Amniotic epithelial cell (primary cell): ENCODE data around the gene HMCN2.
"Not testable (repeated sequence)": the region's sequence is repeated elsewhere in the genome, so short reads cannot be mapped to it uniquely, and the experiment has no call there.

Experiments
- DNase-seq: peaks from one replicate; pipeline ENCODE4 v3.0.0-alpha.2; 2010; ENCODE audit warnings: low read depth

HMCN2 gene

GRCh38 chr9:130331061-130331460, 65.5 kb downstream of the HMCN2 start:
- DNase-seq: no peak

GRCh38 chr9:130331573-130331972, 66.0 kb downstream of the HMCN2 start:
- DNase-seq: peak; percentile 35

GRCh38 chr9:130332384-130332926, 66.9 kb downstream of the HMCN2 start:
- DNase-seq: no peak

DNA sequence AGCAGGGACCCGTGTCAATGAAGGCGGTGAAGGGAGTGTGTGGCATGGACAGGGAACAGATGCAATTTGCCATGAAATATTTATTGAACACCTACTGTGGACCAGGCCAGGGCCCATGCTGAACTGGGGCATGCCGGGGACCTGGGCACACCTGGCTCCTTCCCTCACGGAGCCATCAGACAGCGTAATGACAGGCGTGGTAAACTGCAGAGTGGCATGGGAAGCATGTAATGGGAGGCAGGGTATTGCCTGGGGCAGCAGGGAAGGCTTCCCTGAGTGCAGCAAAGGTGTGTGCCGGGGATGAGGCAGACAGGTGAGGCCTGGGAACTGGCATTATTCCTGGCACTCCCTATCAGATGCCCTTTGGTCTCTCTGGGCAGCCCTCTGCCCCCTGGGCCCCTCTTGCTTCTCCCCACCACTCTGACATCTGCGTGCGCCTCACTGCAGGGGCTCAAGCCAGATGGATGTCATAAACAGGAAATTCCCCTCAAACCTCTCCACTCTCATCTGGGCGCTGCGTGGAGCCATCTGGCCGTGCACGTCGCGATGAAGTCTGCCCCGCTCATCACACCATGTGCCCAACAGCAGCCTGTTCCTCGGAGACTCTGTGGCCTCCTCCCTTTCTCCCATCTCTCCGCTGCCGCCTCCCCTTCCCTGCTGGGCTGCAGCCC, 67.6 kb downstream of the HMCN2 start:
- DNase-seq: no peak

DNA sequence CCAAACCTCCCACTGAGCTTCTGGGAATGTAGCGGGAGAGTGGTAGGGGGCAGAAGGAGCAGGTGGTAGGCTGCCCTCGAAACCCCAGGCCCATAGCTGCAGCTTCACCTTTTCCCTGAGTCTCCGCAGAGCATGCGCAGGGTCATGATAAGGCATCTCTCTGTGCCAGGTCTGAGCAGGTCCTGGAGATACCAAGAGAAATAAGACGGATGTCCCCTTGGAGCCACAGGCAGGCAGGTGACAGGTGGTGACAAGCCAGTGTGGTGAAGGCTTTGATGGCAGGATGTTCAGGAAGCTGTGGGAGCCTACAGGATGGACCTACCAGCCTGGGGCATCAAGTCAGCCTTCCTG, 68.1 kb downstream of the HMCN2 start:
- no peak for DNase-seq

DNA sequence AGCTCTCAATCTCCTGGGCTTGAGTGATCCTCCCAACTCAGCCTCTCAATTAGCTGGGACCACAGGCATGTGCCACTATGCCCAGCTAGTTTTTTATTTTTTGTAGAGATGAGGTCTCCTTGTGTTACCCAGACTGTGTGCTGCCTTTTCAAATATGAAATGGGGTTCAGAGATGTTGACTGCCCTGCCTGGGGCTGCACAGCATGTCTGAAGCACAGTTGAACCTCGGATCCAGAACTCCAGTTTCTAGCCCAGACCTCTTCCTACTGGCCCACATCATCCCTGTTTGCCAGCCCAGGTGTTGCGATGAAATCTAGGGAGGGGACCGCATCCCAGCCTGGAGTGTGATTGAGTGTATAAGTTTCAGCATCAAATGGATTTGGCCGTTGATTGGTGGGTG, 69.4 kb downstream of the HMCN2 start:
- no peak for DNase-seq

- DNase-seq: peak; percentile 10
Measured at GRCh38 chr9:130336027-130336610, 70.6 kb downstream of the HMCN2 start.

- DNase-seq: no peak
Measured at GRCh38 chr9:130336885-130337284, 71.3 kb downstream of the HMCN2 start.

DNA sequence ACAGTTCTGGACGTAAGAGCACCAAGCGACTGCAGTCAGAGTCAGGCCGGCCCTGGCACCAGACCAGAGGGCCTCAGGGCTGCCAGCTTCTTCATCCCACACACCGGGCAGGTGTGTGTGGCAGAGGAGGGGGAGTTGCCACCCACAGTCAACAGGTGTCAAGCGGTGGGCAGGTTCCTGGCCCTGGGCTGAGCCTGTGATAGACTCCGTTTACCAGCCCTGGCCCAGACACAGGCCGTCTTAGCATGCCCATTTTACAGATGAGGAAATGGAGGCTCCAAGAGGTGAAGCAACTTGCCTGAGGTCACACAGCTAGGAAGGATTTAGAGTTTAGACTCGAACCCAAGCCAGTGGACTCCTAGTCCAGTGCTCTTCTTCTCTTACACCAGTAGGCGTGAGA, 71.8 kb downstream of the HMCN2 start:
- DNase-seq: no peak

- DNase-seq: no peak
Measured at GRCh38 chr9:130337784-130338380, 72.3 kb downstream of the HMCN2 start.

DNA sequence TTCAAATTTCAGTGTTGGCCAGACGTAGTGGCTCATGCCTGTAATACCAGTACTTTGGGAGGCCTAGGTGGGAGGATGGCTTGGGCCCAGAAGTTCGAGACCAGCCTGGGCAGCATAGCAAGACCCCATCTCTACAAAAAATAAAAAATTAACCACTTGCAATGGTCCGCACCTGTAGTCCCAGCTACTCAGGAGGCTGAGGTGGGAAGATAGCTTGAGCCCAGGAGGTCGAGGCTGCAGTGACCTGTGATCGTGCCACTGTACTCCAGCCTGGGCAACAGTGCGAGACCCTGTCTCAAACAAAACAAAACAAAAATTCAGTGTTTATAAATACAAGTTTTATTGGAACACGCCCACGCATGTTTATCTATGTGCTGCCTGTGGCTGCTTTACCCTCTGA, 73.3 kb downstream of the HMCN2 start:
- not testable (repeated sequence) for DNase-seq

DNA sequence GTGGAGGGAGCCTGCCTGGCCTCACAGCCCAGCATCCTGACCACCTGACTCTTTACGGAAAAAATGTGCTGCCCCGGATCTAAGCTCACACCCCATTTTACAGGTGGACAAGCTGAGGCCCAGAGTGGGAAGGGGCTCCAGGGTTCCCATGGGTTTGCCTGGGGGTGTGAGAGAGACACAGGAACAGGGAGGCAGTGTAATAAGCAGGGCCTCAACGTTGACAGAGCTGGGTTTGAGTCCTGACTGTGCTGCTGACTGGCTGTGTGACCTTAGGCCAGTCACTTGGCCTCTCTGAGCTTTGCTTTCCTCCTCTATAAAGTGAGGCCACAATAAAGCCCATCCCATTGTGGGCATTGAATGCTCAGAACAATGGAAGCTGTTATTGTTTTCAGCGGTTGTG, 73.7 kb downstream of the HMCN2 start:
- DNase-seq: no peak

DNA sequence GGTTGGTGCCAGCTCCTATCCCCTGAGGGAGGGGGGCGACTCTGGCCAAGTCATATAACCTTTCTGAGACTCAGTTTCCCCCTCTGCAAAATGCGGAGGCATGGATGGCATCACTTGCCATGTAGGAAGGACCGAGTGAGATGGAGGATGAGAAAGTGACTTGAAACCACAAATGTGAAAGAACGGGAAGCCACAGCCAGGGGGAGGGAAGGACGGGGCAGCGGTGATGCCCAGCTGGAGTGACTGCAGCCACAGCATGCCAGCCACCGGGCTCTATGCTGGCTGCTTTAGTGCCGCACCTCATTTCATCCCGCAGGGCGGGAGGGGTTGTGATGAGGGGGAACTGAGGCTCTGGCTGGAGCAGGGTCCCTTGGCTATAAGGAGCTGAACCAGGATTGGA, 74.5 kb downstream of the HMCN2 start:
- DNase-seq: no peak

DNA sequence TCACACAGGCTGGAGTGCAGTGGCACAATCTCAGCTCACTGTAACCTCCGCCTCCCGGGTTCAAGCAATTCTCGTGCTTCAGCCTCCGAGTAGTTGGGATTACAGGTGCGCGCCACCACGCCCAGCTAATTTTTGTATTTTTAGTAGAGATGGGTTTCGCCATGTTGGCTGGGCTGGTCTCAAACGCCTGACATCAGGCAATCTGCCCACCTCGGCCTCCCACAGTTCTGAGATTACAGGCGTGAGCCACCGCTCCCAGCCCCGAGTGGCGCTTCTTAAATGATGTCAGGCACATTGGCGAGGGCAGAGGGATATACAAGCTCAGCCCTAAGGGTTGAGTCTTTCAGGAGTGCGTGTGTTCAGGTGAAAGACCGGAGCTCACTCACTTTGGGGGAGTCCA, 75.0 kb downstream of the HMCN2 start:
- not testable (repeated sequence) for DNase-seq

DNA sequence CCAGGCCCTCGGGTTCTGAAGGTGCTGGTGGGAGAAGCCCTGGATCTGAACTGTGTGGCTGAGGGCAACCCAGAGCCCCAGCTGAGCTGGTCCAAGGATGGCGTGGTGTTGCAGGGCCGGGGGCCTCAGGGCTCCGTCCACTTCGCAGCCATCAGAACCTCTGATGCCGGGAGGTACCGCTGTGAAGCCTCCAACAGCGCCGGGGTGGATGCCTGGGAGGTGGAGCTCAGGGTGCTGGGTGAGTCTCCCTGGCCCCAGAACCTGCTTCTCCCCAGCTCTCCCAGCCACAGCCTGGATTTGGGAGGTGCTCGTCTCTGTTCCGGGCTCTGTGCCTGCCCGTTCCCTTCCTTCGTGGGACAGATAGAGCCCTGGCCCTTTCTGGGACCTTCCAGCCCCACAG, 75.6 kb downstream of the HMCN2 start:
- DNase-seq: no peak

DNA sequence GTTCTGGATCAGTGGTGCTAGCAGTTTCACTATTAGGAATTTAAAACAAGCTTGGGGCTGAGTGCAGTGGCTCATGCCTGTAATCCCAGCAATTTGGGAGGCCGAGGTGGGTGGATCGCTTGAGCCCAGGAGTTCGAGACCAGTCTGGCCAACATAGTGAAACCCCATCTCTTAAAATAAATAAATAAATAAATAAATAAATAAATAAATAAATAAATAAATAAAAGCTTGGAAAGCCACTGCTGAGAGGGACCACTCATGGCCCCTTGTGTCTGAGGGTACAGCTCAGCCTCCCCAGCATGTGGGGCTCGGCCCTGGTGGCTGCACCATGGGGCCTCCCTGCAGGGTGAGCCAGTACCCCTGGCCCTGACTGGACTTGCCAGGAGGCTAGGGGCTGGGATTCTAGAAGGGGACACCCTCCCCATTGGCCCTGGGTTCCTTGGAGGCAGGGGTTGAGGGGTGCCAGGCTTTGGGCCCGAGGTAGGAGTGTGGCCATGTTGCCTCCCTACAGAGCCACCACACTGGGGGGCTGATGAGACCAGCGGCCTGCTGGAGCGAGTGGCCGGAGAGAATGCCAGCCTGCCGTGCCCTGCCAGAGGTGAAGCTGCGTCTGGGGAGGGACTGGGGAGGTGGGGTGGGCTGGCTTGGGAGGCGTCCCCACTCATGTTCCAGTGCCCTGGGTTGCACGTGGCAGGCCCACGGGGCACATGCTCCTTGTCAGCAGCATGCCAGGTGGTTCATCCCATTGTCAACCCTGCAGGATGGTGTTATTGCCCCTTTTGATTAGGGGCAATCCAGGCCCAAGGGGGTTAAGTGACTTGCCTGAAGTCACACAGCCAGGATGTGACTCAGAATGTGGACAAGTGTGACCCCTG, 76.5 kb downstream of the HMCN2 start:
- DNase-seq: no peak

GRCh38 chr9:130342714-130343085, 77.1 kb downstream of the HMCN2 start:
- DNase-seq: no peak

GRCh38 chr9:130343445-130343918, 77.9 kb downstream of the HMCN2 start:
- DNase-seq: no peak

DNA sequence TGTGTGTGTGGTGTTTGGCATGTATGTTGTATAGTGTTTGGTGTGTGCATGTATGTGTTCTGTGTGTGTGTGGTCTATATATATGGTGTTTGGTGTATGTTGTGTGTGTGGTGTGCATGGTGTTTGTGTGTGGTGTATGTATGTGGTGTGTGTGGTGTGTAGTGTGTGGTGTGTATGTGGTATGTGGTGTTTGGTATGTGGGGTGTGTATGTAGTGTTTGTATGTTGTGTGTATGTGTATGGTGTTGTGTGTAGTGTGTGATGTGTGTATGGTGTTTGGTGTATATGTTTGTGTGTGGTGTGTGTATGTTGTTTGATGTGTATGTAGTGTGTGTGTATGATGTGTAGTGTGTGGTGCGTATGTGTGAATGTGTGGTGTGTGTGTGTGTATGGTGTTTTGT, 78.8 kb downstream of the HMCN2 start:
- no peak for DNase-seq

DNA sequence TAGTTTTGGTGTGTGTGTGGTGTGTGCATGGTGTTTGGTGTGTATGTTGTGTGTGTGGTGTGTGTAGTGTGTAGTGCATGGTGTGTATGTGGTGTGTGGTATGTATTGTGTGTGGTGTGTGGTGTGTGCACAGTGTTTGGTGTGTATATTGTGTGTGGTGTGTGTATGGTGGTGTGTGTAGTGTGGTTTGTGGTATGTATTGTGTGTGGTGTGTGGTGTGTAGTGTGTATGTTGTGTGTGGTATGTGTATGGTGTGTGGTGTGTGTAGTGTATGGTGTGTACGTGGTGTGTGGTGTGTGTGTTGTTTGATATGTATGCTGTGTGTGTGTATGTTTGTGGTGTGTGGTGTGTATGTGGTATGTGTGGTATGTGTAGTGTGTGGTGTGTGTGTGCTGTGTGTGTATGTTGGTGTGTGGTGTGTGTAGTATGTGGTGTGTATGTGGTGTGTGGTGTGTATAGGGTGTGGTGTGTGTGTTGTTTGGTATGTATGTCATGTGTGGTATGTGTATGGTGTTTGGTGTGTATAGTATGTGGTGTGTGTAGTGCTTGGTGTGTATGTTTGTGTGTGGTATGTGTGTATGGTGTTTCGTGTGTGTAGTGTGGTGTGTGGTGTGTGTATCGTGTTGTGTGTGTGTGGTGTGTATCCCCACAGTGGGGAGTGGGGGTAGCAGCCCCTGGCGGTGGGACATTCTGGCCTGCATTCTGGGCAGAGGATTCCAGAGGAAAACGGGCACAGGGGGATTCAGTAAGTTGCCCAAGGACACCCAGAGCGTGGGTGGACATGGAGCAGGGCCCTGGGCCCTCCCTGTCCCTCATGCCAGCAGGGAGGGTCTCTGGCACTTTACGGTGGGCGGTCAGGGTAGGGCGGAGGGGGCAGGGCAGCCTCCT, 79.7 kb downstream of the HMCN2 start:
- DNase-seq: no peak

- no peak for DNase-seq
Measured at GRCh38 chr9:130345897-130346385, 80.4 kb downstream of the HMCN2 start.
